Nephron (organoid): Measurements from ENCODE around the gene ICA1.

ENCODE experiments used
- H3K27ac Mint-ChIP-seq, 3 experiments: 2 replicates each; pipeline ENCODE4 v1.8.0; 2020; ENCODE audit warnings: mixed read lengths in 3 of 3, mild to moderate bottlenecking in 2 of 3, moderate library complexity in 1 of 3
- H3K27me3 Mint-ChIP-seq: 2 replicates; pipeline ENCODE4 v1.8.0; 2021; ENCODE audit warnings: low read depth, mild to moderate bottlenecking, moderate library complexity, mixed read lengths
- H3K36me3 Mint-ChIP-seq: 2 replicates; pipeline ENCODE4 v1.8.0; 2020; ENCODE audit warnings: low read depth, mixed read lengths
- H3K4me1 Mint-ChIP-seq: 2 replicates; pipeline ENCODE4 v1.8.0; 2020; ENCODE audit warnings: mixed read lengths
- H3K4me3 Mint-ChIP-seq, 3 experiments: 2 replicates each; pipeline ENCODE4 v1.8.0; 2020; ENCODE audit warnings: mild to moderate bottlenecking in 3 of 3, mixed read lengths in 3 of 3, moderate library complexity in 2 of 3
- H3K9me3 Mint-ChIP-seq: 2 replicates; pipeline ENCODE4 v1.8.0; 2020; ENCODE audit warnings: mixed read lengths
- CTCF ChIP-seq, 3 experiments: fragments of 200-600 bp; sonication (generic); IDR thresholded peaks; one replicate each; pipeline ENCODE4 v1.5.0; 2021; ENCODE audit warnings: antibody characterized with exemption in 3 of 3; ENCODE audit not compliant: unreplicated experiment in 3 of 3

ICA1 gene

GRCh38 chr7:8141070-8141469, 120.9 kb downstream of the ICA1 start:
- Mint-ChIP-seq H3K4me1 (peaks cover 19% of the 10 kb centered on the region), H3K36me3 (no peaks in the 10 kb centered on the region), H3K4me3 (no peak overlapping the region), H3K9me3 (no peaks in the 10 kb centered on the region), H3K27ac (no peak overlapping the region), H3K27me3 (no peaks in the 10 kb centered on the region)
- TF ChIP-seq CTCF (IDR thresholded peaks at IDR 0.05; ENCODE audit: unreplicated experiment in 3 of 3): no peak

GRCh38 chr7:8136051-8136730, 125.8 kb downstream of the ICA1 start:
- Mint-ChIP-seq H3K27me3 (no peaks in the 10 kb centered on the region), H3K9me3 (no peaks in the 10 kb centered on the region)

GRCh38 chr7:8135417-8135816, 126.5 kb downstream of the ICA1 start:
- H3K27ac Mint-ChIP-seq: peak overlapping the region in 1 of 3 experiments; percentile 49
- H3K36me3 Mint-ChIP-seq: no peaks in the 10 kb centered on the region

More at GRCh38 chr7:8136051-8136730, 125.8 kb downstream of the ICA1 start:
- Mint-ChIP-seq H3K36me3 (no peaks in the 10 kb centered on the region), H3K4me1 (peaks cover 6% of the 10 kb centered on the region), H3K4me3 (no peak overlapping the region), H3K27ac (peak overlapping the region; percentile 79 to 93 (median 80))
- no peak for TF ChIP-seq CTCF (IDR thresholded peaks at IDR 0.05; ENCODE audit: unreplicated experiment in 3 of 3)

GRCh38 chr7:8134089-8134733, 127.8 kb downstream of the ICA1 start:
- Mint-ChIP-seq H3K9me3 (no peaks in the 10 kb centered on the region), H3K27me3 (no peaks in the 10 kb centered on the region), H3K27ac (peak overlapping the region; percentile 40 to 86 (median 60)), H3K4me1 (peaks cover 6% of the 10 kb centered on the region), H3K36me3 (no peaks in the 10 kb centered on the region), H3K4me3 (no peak overlapping the region)
- TF ChIP-seq CTCF (IDR thresholded peaks at IDR 0.05; ENCODE audit: unreplicated experiment in 3 of 3): no peak

More at GRCh38 chr7:8135417-8135816, 126.5 kb downstream of the ICA1 start:
- H3K9me3 Mint-ChIP-seq: no peaks in the 10 kb centered on the region
- no peak for TF ChIP-seq CTCF (IDR thresholded peaks at IDR 0.05; ENCODE audit: unreplicated experiment in 3 of 3)
- no peaks in the 10 kb centered on the region for H3K27me3 Mint-ChIP-seq
- peaks cover 6% of the 10 kb centered on the region for H3K4me1 Mint-ChIP-seq
- H3K4me3 Mint-ChIP-seq: no peak overlapping the region

- H3K36me3 Mint-ChIP-seq: no peaks in the 10 kb centered on the region
- H3K27ac Mint-ChIP-seq: peak overlapping the region; percentile 78 to 94 (median 86)
- no peak overlapping the region for H3K4me3 Mint-ChIP-seq
- no peaks in the 10 kb centered on the region for H3K9me3 Mint-ChIP-seq
- no peaks in the 10 kb centered on the region for H3K27me3 Mint-ChIP-seq
- peaks cover 6% of the 10 kb centered on the region for H3K4me1 Mint-ChIP-seq
- no peak for TF ChIP-seq CTCF (IDR thresholded peaks at IDR 0.05; ENCODE audit: unreplicated experiment in 3 of 3)
Measured at GRCh38 chr7:8133188-8133848, 128.6 kb downstream of the ICA1 start.
